Nephron progenitor cell (in vitro differentiated cells): ENCODE results near the gene PLBD1.

Experiments used
- DNase-seq: peaks from one replicate; pipeline ENCODE4 v3.0.0; 2021
- H3K27ac Mint-ChIP-seq: 2 replicates; pipeline ENCODE4 v1.8.0; 2021; ENCODE audit warnings: mild to moderate bottlenecking, moderate library complexity, mixed read lengths
- H3K27me3 Mint-ChIP-seq: 2 replicates; pipeline ENCODE4 v1.8.0; 2021; ENCODE audit warnings: mild to moderate bottlenecking, low read depth, mixed read lengths; ENCODE audit not compliant: poor library complexity
- H3K36me3 Mint-ChIP-seq: 2 replicates; pipeline ENCODE4 v1.8.0; 2021; ENCODE audit warnings: low read depth, mixed read lengths
- H3K4me1 Mint-ChIP-seq: 2 replicates; pipeline ENCODE4 v1.8.0; 2021; ENCODE audit warnings: mixed read lengths
- H3K4me3 Mint-ChIP-seq: 2 replicates; pipeline ENCODE4 v1.8.0; 2021; ENCODE audit warnings: mild to moderate bottlenecking, moderate library complexity, mixed read lengths
- H3K9me3 Mint-ChIP-seq: 2 replicates; pipeline ENCODE4 v1.8.0; 2021; ENCODE audit warnings: mild to moderate bottlenecking, moderate library complexity, mixed read lengths
- CTCF ChIP-seq: fragments of 200-600 bp; sonication (generic); IDR thresholded peaks from 2 replicates; pipeline ENCODE4 v1.5.0; 2021; ENCODE audit warnings: antibody characterized with exemption

The PLBD1 gene

GRCh38 chr12:14510574-14510973, 57.1 kb downstream of the PLBD1 start:
- no peak for DNase-seq
- peaks cover 38% of the 10 kb centered on the region for H3K36me3 Mint-ChIP-seq
- no peak for TF ChIP-seq CTCF
- H3K27ac Mint-ChIP-seq: peak overlapping the region; percentile 70
- H3K4me1 Mint-ChIP-seq: no peaks in the 10 kb centered on the region
- H3K9me3 Mint-ChIP-seq: no peaks in the 10 kb centered on the region
- no peaks in the 10 kb centered on the region for H3K27me3 Mint-ChIP-seq
- no peak overlapping the region for H3K4me3 Mint-ChIP-seq

GRCh38 chr12:14505626-14506596, 61.8 kb downstream of the PLBD1 start:
- H3K9me3 Mint-ChIP-seq: no peaks in the 10 kb centered on the region
- H3K27me3 Mint-ChIP-seq: no peaks in the 10 kb centered on the region
- H3K27ac Mint-ChIP-seq: no peak overlapping the region
- no peaks in the 10 kb centered on the region for H3K4me1 Mint-ChIP-seq
- H3K36me3 Mint-ChIP-seq: peaks cover 60% of the 10 kb centered on the region
- H3K4me3 Mint-ChIP-seq: no peak overlapping the region
- no peak for DNase-seq
- no peak for TF ChIP-seq CTCF

GRCh38 chr12:14495326-14495725, 72.4 kb downstream of the PLBD1 start:
- Mint-ChIP-seq H3K4me3 (no peak overlapping the region), H3K4me1 (no peaks in the 10 kb centered on the region), H3K27ac (no peak overlapping the region), H3K27me3 (no peaks in the 10 kb centered on the region), H3K36me3 (peaks cover 90% of the 10 kb centered on the region), H3K9me3 (peaks cover 17% of the 10 kb centered on the region)
- no peak for DNase-seq
- TF ChIP-seq CTCF: no peak

- Mint-ChIP-seq H3K27ac (no peak overlapping the region), H3K4me3 (no peak overlapping the region), H3K4me1 (no peaks in the 10 kb centered on the region), H3K27me3 (no peaks in the 10 kb centered on the region), H3K36me3 (peaks cover 92% of the 10 kb centered on the region), H3K9me3 (no peaks in the 10 kb centered on the region)
- DNase-seq: no peak
- TF ChIP-seq CTCF: no peak
Measured at GRCh38 chr12:14482886-14483285, 84.8 kb downstream of the PLBD1 start.

GRCh38 chr12:14482361-14482760, 85.3 kb downstream of the PLBD1 start:
- Mint-ChIP-seq H3K4me3 (no peak overlapping the region), H3K36me3 (peaks cover 92% of the 10 kb centered on the region), H3K9me3 (no peaks in the 10 kb centered on the region), H3K4me1 (no peaks in the 10 kb centered on the region), H3K27me3 (no peaks in the 10 kb centered on the region), H3K27ac (no peak overlapping the region)
- no peak for TF ChIP-seq CTCF
- no peak for DNase-seq

- Mint-ChIP-seq H3K4me1 (no peaks in the 10 kb centered on the region), H3K27ac (no peak overlapping the region), H3K4me3 (no peak overlapping the region), H3K27me3 (no peaks in the 10 kb centered on the region), H3K9me3 (no peaks in the 10 kb centered on the region), H3K36me3 (peaks cover 92% of the 10 kb centered on the region)
- TF ChIP-seq CTCF: no peak
- DNase-seq: no peak
Measured at GRCh38 chr12:14481201-14481600, 86.5 kb downstream of the PLBD1 start.
